ENCODE data around the gene NUP62.

Gene NUP62, protein sequence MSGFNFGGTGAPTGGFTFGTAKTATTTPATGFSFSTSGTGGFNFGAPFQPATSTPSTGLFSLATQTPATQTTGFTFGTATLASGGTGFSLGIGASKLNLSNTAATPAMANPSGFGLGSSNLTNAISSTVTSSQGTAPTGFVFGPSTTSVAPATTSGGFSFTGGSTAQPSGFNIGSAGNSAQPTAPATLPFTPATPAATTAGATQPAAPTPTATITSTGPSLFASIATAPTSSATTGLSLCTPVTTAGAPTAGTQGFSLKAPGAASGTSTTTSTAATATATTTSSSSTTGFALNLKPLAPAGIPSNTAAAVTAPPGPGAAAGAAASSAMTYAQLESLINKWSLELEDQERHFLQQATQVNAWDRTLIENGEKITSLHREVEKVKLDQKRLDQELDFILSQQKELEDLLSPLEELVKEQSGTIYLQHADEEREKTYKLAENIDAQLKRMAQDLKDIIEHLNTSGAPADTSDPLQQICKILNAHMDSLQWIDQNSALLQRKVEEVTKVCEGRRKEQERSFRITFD

DNA sequence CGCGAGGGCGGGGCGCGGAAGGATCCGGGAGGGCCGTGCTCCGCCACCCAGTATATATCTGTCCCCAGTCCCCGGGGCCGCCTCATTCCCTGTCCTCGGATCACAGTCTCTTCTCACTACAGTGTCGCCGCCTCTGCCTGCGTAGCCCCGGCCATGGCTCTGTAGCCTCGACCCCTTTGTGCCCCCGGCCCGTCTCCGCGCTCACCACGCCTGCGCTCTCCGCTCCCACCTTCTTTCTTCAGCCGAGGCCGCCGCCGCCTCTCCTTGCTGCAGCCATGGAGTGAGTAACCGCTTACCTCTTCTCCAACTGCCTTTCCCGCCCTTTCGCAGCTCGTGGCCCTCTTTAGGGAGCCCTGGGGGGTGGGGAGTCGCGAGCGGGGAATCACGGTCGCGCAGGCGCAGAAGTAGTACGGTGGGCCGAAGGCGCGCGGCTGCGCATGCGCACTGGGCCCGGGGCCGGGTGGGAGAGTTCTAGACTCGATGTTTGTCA, at the start of gene NUP62, which contains the start of gene ATF5:
Gene NUP62 (minus strand): TSS at position 384 of the 490 bp plus-strand sequence. CDS start 19,697 bp downstream, outside the sequence.
Gene ATF5 (plus strand): TSS at position 85 of the 490 bp plus-strand sequence. CDS start 1,646 bp downstream, outside the sequence.
- ChIA-PET CTCF (interaction anchor here (1.2 to 3.6 kb wide), 3 partner anchors 9 to 74 kb away, joined by 3 to 13 read pairs (median 9); no protein-coding TSS in a partner anchor), POLR2A (interaction anchor here (1.1 to 1.3 kb wide), 2 partner anchors 19 to 52 kb away, joined by 3 to 4 read pairs; partner anchors contain the start of genes AKT1S1 and TBC1D17)
- TF ChIP-seq, protein P1, sequence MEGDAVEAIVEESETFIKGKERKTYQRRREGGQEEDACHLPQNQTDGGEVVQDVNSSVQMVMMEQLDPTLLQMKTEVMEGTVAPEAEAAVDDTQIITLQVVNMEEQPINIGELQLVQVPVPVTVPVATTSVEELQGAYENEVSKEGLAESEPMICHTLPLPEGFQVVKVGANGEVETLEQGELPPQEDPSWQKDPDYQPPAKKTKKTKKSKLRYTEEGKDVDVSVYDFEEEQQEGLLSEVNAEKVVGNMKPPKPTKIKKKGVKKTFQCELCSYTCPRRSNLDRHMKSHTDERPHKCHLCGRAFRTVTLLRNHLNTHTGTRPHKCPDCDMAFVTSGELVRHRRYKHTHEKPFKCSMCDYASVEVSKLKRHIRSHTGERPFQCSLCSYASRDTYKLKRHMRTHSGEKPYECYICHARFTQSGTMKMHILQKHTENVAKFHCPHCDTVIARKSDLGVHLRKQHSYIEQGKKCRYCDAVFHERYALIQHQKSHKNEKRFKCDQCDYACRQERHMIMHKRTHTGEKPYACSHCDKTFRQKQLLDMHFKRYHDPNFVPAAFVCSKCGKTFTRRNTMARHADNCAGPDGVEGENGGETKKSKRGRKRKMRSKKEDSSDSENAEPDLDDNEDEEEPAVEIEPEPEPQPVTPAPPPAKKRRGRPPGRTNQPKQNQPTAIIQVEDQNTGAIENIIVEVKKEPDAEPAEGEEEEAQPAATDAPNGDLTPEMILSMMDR (IDR thresholded peaks at IDR 0.05; ENCODE audit: insufficient read depth, low read length, missing control alignments) = no peak
- DNase-seq (ENCODE audit: low read depth, low spot score) = no peak
- H3K4me3 ChIP-seq (ENCODE audit: low read depth, low read length) = peak within 1 kb of the TSS; percentile 70

DNA sequence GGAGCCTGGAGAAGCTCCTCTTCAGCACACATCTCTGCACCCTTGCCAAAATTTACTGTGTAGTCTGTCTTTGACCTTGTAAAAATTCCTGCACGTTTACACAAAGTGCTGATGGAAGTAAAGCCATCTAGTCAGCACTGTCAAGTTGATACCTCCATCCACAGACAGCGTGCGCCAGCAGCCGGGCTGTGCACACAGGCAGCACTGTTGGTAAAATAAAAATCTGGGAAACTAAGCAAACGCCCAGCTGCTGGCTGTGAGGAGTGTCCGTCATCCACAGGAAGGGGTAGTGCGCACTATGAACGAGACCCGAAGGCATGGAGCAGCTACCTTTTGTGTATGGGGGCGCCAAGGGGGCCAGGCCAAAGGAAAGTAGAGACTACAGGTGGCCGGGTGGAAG, 49.0 kb upstream of the NUP62 start:
- ChIA-PET CTCF (interaction anchor here (3.6 kb wide), 1 partner anchor 41 kb away, joined by 19 read pairs; no protein-coding TSS in a partner anchor), POLR2A (interaction anchor here (0.6 kb wide), 1 partner anchor 24 kb away, joined by 3 read pairs; no protein-coding TSS in a partner anchor)
- H3K4me3 ChIP-seq (ENCODE audit: low read depth, low read length) = no peak overlapping the region
- no peak for DNase-seq (ENCODE audit: low read depth, low spot score)
- TF ChIP-seq, protein P1 (IDR thresholded peaks at IDR 0.05; ENCODE audit: insufficient read depth, low read length, missing control alignments) = no peak

DNA sequence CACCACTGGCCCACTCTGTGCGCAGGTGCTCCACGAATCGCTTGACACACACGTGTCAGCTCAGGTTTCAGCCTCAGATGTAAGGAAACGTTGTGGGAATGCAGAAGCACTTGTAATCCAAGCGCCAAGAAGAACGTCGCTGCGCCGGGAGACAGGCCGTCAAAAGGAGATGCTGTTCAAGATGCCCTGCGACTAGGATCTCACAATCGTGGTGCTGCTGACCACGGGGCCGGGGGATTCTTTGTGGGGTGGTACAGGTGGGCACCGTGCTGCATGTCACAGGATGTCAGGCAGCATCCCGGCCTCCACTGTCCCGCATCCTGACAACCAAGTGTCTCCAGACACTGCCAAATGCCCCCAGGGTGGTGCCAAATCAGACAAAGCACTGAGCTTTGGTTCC, 48.6 kb upstream of the NUP62 start:
- ChIA-PET CTCF (interaction anchor here (3.6 kb wide), 1 partner anchor 40 kb away, joined by 19 read pairs; no protein-coding TSS in a partner anchor), POLR2A (interaction anchor here (0.6 kb wide), 1 partner anchor 23 kb away, joined by 3 read pairs; no protein-coding TSS in a partner anchor)
- no peak for DNase-seq (ENCODE audit: low read depth, low spot score)
- TF ChIP-seq, protein P1 (IDR thresholded peaks at IDR 0.05; ENCODE audit: insufficient read depth, low read length, missing control alignments) = no peak
- H3K4me3 ChIP-seq (ENCODE audit: low read depth, low read length) = no peak overlapping the region

DNA sequence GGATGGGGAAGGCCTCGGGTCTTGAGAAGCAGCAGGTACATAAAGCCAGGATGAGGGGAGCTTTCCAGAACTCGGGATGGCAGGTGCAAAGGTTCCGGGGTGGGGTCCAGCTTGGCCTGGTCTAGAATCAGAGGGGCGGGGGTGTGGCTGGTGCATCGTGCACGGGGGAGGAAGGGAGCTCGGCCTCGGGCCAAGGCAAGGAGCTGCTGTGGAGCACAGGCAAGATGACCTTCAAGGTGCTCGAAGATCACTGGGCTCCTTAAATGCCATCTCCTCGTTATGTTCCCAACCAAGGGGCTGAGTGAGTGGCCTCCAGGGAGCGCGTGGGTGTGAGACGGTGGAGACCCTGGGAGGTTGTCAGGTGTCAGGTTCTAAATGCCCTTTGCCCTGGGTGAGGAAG, 47.8 kb upstream of the NUP62 start:
- ChIA-PET POLR2A (no interaction called here), CTCF (interaction anchor here (3.6 kb wide), 1 partner anchor 39 kb away, joined by 19 read pairs; no protein-coding TSS in a partner anchor)
- no peak overlapping the region for H3K4me3 ChIP-seq (ENCODE audit: low read depth, low read length)
- DNase-seq (ENCODE audit: low read depth, low spot score) = no peak
- TF ChIP-seq, protein P1 (IDR thresholded peaks at IDR 0.05; ENCODE audit: insufficient read depth, low read length, missing control alignments) = no peak

DNA sequence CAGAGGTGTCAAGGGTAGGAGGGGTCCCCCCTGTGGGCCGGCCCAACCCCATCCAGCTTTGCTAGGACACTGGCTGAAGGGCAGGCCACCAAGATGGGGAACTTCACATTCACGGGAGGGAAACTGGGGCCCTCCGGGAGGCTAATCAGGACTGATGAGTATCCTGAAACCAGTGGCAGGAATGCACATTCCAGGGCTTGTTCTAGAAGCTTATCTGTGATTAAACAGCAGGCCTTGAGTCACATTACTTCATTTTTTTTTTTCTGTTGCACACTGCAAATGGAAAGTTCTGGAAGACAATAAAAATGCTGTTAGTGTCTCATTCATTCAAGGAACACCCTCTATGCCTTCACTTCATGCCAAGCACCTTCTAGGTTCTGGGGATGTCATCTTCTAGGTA, 47.2 kb upstream of the NUP62 start:
- ChIA-PET CTCF (interaction anchor here (1.0 kb wide), 1 partner anchor 39 kb away, joined by 3 read pairs; no protein-coding TSS in a partner anchor), POLR2A (no interaction called here)

More for the DNA sequence above, 47.2 kb upstream of the NUP62 start:
- no peak overlapping the region for H3K4me3 ChIP-seq (ENCODE audit: low read depth, low read length)
- no peak for DNase-seq (ENCODE audit: low read depth, low spot score)
- TF ChIP-seq, protein P1 (IDR thresholded peaks at IDR 0.05; ENCODE audit: insufficient read depth, low read length, missing control alignments) = no peak
